ENCODE data around the gene EPYC. TPM values are rescaled to one million over a fixed set of nuclear protein-coding genes. Genes with fewer than 3 reads are reported as not detected.

The EPYC gene
- total and polyA plus RNA-seq, 7 donors = not detected

GRCh38 chr12:90936230-90937005 lies 68.4 kb downstream of the EPYC start:
- no peak for TF ChIP-seq CTCF (IDR thresholded peaks at IDR 0.05)
- Histone ChIP-seq H3K4me3 (no peak overlapping the region), H3K36me3 (ENCODE audit: insufficient read depth in 1 of 2, low read depth in 1 of 2) (no peaks in the 10 kb centered on the region), H3K27me3 (ENCODE audit: insufficient read depth in 3 of 3, low read length in 2 of 3) (no peaks in the 10 kb centered on the region), H3K27ac (no peak overlapping the region), H3K4me1 (no peaks in the 10 kb centered on the region), H3K9me3 (no peaks in the 10 kb centered on the region)
- WGBS, 3 donors = 94 to 98% (median 97%) methylated on average over 5 of the region's 5 CpGs
- intact Hi-C loops (cut with DNase I) = no loop called here
- ATAC-seq (no peak), DNase-seq (no peak)

- Histone ChIP-seq H3K27ac (no peak overlapping the region), H3K4me1 (no peaks in the 10 kb centered on the region), H3K4me3 (no peak overlapping the region), H3K36me3 (ENCODE audit: insufficient read depth in 1 of 2, low read depth in 1 of 2) (no peaks in the 10 kb centered on the region), H3K9me3 (no peaks in the 10 kb centered on the region), H3K27me3 (ENCODE audit: insufficient read depth in 3 of 3, low read length in 2 of 3) (no peaks in the 10 kb centered on the region)
- ATAC-seq = no peak
- WGBS, 3 donors = 57 to 77% (median 59%) methylated on average over 5 of the region's 5 CpGs
- no peak for TF ChIP-seq CTCF (IDR thresholded peaks at IDR 0.05)
- no peak for DNase-seq
- intact Hi-C loops (cut with DNase I) = no loop called here
Measured at GRCh38 chr12:90925562-90925961, 79.2 kb downstream of the EPYC start.

GRCh38 chr12:90924406-90924805 lies 80.4 kb downstream of the EPYC start:
- TF ChIP-seq CTCF (IDR thresholded peaks at IDR 0.05) = no peak
- DNase-seq (no peak), ATAC-seq (no peak)
- intact Hi-C loops (cut with DNase I) = no loop called here
- Histone ChIP-seq H3K36me3 (ENCODE audit: insufficient read depth in 1 of 2, low read depth in 1 of 2) (no peaks in the 10 kb centered on the region), H3K4me3 (no peak overlapping the region), H3K4me1 (no peaks in the 10 kb centered on the region), H3K27ac (no peak overlapping the region), H3K9me3 (no peaks in the 10 kb centered on the region), H3K27me3 (ENCODE audit: insufficient read depth in 3 of 3, low read length in 2 of 3) (no peaks in the 10 kb centered on the region)
- WGBS, 3 donors = 17 to 24% (median 23%) methylated on average over 1 of the region's 1 CpG

- intact Hi-C loops (cut with DNase I) = no loop called here
- Histone ChIP-seq H3K36me3 (ENCODE audit: insufficient read depth in 1 of 2, low read depth in 1 of 2) (no peaks in the 10 kb centered on the region), H3K4me1 (no peaks in the 10 kb centered on the region), H3K4me3 (no peak overlapping the region), H3K9me3 (no peaks in the 10 kb centered on the region), H3K27me3 (ENCODE audit: insufficient read depth in 3 of 3, low read length in 2 of 3) (no peaks in the 10 kb centered on the region), H3K27ac (no peak overlapping the region)
- TF ChIP-seq CTCF (IDR thresholded peaks at IDR 0.05) = no peak
- ATAC-seq (no peak), DNase-seq (no peak)
Measured at GRCh38 chr12:90922145-90922627, 82.6 kb downstream of the EPYC start.

GRCh38 chr12:90921536-90921935 lies 83.2 kb downstream of the EPYC start:
- no peak for TF ChIP-seq CTCF (IDR thresholded peaks at IDR 0.05)
- Histone ChIP-seq H3K4me3 (no peak overlapping the region), H3K27ac (no peak overlapping the region), H3K36me3 (ENCODE audit: insufficient read depth in 1 of 2, low read depth in 1 of 2) (no peaks in the 10 kb centered on the region), H3K27me3 (ENCODE audit: insufficient read depth in 3 of 3, low read length in 2 of 3) (no peaks in the 10 kb centered on the region), H3K4me1 (no peaks in the 10 kb centered on the region), H3K9me3 (no peaks in the 10 kb centered on the region)
- DNase-seq (no peak), ATAC-seq (no peak)
- WGBS, 3 donors = 93 to 97% (median 95%) methylated on average over 1 of the region's 1 CpG
- intact Hi-C loops (cut with DNase I) = no loop called here
